GM21528 (cell line): ENCODE results near the gene PLEKHN1.

ENCODE experiments used
- ATAC-seq: cut with Tn5 transposase; IDR thresholded peaks from one replicate; pipeline ENCODE4 v1.9.1; 2021; ENCODE audit warnings: mild to moderate bottlenecking, moderate library complexity; ENCODE audit not compliant: unreplicated experiment, low FRiP score

Gene PLEKHN1, protein sequence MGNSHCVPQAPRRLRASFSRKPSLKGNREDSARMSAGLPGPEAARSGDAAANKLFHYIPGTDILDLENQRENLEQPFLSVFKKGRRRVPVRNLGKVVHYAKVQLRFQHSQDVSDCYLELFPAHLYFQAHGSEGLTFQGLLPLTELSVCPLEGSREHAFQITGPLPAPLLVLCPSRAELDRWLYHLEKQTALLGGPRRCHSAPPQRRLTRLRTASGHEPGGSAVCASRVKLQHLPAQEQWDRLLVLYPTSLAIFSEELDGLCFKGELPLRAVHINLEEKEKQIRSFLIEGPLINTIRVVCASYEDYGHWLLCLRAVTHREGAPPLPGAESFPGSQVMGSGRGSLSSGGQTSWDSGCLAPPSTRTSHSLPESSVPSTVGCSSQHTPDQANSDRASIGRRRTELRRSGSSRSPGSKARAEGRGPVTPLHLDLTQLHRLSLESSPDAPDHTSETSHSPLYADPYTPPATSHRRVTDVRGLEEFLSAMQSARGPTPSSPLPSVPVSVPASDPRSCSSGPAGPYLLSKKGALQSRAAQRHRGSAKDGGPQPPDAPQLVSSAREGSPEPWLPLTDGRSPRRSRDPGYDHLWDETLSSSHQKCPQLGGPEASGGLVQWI

DNA sequence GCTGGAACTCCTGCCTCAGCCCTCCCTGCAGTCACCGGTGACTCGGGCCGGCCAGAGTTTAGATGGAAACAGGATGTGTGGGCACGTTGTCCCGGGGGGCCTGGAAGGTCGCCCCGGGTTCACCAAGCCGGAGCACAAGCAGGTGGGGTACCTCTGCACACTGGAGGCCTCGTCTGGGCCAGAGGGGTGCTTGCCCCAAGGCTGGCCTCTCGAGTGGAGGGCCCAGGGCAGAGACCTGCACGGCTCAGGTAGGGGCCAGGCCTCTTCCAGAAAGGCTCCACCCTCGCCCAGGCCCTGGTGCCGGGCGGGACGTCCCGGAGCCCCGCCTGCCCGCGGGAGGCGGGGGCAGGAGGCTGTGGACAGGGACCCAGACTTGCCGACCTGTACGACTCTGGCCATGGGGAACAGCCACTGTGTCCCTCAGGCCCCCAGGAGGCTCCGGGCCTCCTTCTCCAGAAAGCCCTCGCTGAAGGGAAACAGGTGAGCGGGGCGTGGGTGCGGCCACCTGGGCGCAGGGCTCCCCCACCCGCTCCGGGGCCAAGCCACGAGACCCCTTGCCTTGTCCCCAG lies at the start of gene PLEKHN1:
PLEKHN1 (plus strand) TSS at position 348 of the 569 bp plus-strand sequence; CDS start at position 398, 50 bp downstream.
- ATAC-seq = peak; percentile 25

DNA sequence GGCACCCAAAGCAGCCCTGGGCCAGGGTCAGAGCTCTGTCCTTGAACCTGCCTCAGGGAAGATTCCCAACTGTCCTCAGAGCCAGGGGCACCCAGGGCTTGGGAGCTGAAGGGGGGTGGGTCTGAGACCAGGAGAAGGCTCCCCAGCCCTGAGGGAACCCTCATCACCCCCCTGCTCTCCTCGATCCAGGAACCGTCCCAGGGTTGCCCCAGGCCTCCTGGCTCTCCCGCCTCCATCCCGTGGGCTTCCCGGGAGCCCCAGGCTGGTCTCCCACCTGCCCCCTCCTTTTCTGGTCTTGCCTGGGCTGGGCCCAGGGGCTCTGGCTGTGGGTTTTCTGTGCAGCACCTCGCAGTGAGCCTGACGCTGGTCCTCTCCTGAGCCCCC lies 49.2 kb upstream of the PLEKHN1 start:
- no peak for ATAC-seq

DNA sequence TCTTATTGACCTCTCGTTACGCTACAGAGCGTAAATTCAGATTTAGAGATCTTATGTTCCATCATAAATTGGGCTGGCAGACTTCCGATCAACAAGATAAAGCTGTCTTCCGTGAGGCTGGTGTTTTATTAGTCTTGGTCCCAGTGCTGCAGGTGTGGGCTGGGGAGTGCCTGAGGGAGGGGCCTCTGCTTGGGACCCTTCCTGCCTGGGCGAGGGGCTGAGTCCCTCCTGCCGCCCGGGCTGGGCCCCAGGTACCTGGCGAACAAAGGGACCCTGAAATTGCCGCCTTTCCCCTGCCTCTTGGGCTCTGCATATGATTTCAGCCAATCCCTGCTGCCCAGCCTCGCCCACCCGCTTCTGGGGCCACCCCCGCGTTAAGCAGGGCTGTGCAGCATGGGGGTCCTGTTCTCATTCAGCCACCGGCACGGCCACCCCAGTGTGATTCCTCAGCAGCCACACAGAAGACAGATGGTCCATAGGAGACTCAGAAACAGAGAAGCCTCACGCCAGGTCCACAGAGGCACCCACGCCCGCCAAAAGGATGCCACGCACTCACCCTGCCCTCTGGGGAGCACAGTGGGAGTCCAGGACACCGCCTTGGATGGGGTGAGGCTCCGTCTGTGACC lies 48.7 kb upstream of the PLEKHN1 start:
- no peak for ATAC-seq

GRCh38 chr1:918353-918752 lies 47.9 kb upstream of the PLEKHN1 start:
- ATAC-seq = no peak

DNA sequence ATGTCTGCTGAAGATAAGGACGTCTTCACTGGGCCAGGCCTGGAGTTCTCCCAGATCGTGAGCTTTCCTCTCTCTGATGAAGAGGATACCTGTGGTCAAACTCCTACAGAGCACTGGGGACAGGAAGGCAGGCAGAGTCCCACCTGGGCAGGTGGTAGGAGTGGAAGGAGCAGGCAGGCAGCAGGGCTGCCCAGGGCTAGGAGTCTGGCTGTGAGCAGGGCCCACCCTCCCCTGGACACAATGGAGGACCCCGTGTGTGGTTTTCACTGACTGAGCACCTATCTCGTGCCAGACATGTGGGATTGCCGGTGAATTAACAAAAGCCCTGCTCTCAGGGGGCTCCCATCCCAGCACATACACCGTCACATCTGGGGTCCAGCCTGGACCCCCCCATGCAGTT lies 47.4 kb upstream of the PLEKHN1 start:
- no peak for ATAC-seq

DNA sequence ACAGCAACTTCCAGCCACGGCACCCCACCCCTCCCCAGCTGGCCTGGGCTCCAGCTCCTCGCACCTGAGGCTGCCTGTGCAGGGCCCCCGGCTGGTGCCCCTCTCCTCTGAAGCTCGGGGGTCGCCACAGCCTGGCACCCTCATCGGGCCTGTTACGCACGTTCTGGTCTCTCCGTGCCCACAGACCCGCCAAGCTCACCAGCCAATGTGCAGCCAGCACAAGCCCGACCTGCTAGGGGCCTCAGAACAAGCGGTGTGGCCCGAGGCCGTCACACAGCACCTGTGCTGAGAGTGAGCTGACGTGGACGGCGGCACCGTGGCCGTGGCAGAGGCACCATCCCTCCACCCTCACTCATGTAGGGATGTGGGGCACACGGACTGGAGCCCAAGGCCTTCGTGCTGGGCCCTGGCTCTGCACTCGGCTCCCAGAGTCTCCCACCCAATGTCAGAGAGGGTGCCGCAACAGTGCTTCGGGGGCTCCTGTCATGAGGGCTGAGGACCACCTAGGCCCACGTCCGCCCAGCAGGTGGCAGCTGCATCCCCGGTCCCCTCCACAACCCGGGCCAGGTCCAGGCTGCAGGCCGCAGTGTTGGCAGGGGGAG lies 46.9 kb upstream of the PLEKHN1 start:
- ATAC-seq = no peak

- ATAC-seq = no peak
Measured at GRCh38 chr1:920010-920409, 46.3 kb upstream of the PLEKHN1 start.

- ATAC-seq = no peak
Measured at GRCh38 chr1:920521-920920, 45.8 kb upstream of the PLEKHN1 start.

DNA sequence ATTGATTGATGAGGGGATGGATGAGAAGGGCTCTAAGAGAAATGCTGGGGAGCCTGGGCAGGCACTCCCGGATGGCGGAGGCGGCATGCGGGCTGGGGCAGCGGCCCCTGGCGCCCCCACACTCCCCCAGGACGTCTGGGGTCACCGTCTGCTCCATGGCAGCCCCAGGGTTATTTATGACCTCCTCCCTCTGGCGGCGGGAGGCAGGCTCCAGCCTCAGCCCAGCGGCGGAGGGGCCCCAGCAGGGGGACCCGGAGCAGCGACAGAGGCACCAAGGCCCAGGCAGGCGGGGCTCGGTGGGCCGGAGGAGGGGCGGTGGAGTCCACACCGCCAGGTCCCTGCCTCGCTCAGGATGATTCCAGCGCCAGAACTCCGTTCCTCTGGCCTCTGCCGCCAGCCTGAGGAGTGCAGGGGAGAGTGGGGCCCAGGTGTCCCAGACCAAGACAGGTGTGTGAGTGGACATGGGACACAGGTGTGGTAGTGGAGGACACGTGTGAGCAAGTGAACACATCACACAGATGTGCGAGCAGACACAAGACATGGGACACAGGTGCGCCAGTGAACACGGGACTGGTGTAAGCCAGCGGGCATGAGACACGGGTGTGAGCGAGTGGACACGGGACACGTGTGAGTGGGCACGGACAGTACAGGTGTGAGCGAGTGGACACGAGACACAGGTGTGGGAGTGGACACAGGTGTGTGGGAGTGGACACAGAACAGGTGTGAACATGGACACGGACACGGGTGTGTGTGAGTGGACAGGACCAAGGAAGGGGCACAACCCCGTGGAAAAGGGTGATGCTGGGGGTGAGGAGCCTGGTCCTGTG lies 45.1 kb upstream of the PLEKHN1 start:
- no peak for ATAC-seq

DNA sequence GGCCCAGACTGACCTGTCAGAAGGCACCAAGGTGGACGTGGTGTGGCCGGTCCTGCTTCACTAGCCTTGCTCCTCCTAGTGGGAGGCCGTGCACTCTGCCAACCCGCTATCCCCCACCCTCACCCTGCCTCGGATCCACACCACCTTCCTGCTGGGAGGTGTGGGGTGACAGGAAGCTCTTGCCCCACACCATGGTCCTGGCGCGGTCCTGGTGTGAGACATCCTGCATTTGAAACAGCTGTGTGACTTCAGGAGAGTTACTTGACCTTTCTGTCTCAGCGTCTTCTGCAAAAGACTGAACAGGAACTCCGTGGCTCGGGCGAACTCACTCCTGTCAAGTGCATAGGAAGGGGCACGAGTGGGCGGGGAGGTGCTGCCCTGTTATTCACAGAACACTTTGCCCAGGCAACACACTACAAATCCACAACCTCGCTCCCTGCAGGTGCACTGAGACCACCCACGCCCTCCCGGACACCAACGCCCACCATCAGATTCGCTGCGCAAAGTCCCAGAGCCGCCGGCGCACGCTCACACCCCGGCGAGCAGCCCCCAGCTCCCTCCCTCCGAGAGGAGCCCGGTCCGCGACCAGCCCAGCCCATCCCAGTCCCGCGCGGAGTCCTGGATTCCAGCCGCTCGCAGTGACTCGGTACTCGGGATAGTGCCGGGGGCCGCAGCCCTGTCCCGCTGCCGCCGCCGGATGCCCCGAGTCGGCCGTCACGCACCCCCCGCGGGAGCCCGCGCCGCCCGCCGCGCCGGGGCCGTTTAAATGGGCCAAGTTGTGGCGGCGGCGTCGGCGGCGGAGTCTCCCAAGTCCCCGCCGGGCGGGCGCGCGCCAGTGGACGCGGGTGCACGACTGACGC lies 42.9 kb upstream of the PLEKHN1 start, which contains the start of gene SAMD11:
SAMD11 (plus strand) TSS at position 793 of the 860 bp plus-strand sequence. CDS start 509 bp downstream, outside the sequence.
- ATAC-seq = no peak

DNA sequence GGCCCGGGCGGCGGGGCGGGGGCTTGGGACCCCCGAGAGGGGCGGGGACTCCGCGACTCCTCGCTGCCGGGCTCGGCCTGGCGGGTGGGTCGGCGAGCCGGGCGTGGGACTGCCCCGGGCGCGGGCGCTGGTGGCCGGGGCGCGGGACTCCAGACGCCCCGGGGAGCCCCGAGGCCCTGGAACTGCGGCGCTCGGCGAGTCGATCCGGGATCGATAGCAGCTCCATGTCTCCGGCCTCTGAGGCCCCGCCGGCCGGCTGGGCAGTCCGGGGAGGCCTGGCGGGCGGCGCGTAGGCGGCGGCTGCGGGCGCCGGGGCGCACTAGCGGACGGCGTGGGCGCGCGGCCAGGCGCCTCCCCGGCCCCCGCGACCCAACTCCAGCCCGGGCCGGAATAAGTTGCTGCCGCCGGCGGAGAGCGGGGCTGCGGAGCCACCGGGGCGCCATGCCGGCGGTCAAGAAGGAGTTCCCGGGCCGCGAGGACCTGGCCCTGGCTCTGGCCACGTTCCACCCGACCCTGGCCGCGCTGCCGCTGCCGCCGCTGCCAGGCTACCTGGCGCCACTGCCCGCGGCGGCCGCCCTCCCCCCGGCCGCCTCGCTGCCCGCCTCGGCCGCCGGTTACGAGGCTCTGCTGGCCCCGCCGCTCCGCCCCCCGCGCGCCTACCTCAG lies 42.2 kb upstream of the PLEKHN1 start:
- no peak for ATAC-seq

GRCh38 chr1:924656-925560 lies 41.4 kb upstream of the PLEKHN1 start:
- ATAC-seq = no peak

DNA sequence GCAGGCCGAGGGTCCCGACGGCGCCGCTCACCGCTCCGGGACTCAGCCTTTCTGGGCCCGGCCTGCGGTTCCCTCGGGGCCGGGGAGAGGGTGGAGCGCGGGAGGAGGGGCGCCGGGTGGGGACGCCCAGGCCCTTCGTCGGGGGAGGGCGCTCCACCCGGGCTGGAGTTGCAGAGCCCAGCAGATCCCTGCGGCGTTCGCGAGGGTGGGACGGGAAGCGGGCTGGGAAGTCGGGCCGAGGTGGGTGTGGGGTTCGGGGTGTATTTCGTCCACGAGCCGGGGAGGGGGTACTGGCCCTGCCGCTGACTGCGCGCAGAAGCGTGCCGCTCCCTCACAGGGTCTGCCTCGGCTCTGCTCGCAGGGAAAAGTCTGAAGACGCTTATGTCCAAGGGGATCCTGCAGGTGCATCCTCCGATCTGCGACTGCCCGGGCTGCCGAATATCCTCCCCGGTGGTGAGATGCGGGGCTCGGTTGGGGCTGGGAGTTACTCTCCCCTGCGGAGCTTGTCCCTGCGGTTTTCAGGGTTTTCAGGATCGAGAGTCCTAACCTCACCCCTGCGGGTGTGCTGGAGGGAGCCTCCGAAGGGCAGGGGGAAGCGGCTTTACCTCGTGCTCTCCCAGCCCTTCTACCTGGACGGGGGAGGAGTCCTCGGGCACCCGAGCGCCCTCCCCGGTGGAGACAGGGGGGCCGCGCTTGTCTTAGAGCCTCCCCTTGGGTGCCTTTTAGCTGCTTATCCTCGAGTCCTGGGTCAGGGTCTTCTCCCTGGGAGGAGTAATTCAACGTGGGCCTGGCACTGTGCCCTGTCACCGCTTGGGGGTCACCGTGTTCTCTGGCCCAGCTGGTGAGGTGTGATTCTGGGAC lies 40.5 kb upstream of the PLEKHN1 start:
- no peak for ATAC-seq

GRCh38 chr1:927234-927633 lies 39.0 kb upstream of the PLEKHN1 start:
- no peak for ATAC-seq

- ATAC-seq = no peak
Measured at GRCh38 chr1:927748-928147, 38.5 kb upstream of the PLEKHN1 start.

DNA sequence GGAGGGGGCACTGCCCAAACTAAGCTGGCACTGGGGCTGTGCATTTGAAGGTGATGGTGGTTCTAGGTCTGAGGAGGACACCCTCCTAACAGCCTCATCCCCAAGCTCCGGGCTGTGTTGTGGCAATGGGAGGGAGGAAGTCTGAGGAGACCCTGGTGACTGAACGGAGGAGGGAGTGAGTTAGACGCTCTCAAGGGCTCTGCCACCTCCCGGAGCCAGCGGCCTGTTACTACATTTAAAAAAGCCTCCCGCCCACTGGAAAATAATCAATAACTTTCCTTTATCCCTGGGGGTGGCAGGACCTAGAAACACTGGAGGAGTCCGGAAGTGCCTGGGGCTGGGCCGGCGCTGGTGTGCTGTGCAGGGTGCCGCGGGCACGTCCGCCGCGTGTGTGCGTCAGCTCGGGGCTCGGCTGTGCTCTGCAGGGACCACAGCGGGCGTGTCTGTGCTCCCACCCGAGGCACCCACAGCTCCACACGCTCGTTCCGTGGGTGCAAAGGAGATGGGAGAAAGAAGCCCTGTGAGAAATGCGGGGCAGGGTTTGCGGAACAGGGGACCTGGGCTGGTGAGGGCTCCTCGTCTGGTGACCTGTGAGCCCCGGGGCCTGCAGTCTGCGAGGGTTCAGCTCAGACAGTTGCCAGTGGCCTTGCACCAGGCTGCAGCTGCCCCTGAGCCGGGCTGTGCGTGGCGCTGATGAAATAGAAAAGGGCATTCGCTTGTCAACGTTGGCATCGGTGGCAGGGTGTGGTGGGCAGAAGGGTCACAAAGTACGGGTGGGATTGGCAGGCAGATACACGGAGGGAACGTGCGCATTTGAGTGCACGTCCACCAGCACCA lies 37.2 kb upstream of the PLEKHN1 start:
- ATAC-seq = no peak
